Endodermal cell (in vitro differentiated cells): ENCODE measurements around the gene PITPNM1. TPM values are rescaled to one million over a fixed set of nuclear protein-coding genes. Genes with fewer than 3 reads are reported as not detected.

Source experiments
- DNase-seq: peaks from one replicate; pipeline ENCODE4 v3.0.0-alpha.2; 2017
- H3K27ac ChIP-seq: 2 replicates; pipeline ENCODE4 v1.5.1; 2013; ENCODE audit warnings: mild to moderate bottlenecking, low read depth, low read length, moderate library complexity
- H3K27me3 ChIP-seq: 2 replicates; pipeline ENCODE4 v1.6.1; 2013; ENCODE audit warnings: mild to moderate bottlenecking, low read length, moderate library complexity; ENCODE audit not compliant: insufficient read depth, control insufficient read depth, poor library complexity, severe bottlenecking
- H3K36me3 ChIP-seq: 2 replicates; pipeline ENCODE4 v1.7.0; 2013; ENCODE audit warnings: mild to moderate bottlenecking, low read length, moderate library complexity; ENCODE audit not compliant: control insufficient read depth, insufficient read depth
- H3K4me1 ChIP-seq: one replicate; pipeline ENCODE4 v1.7.0; 2013; ENCODE audit warnings: low read length; ENCODE audit not compliant: control insufficient read depth, insufficient read depth
- H3K4me3 ChIP-seq: 2 replicates; pipeline ENCODE4 v1.5.1; 2013; ENCODE audit warnings: mild to moderate bottlenecking, low read length, moderate library complexity
- H3K9ac ChIP-seq: 2 replicates; pipeline ENCODE4 v1.6.1; 2013; ENCODE audit warnings: mild to moderate bottlenecking, low read length, moderate library complexity; ENCODE audit not compliant: poor library complexity, severe bottlenecking; ENCODE audit errors: extremely low read depth
- H3K9me3 ChIP-seq: 2 replicates; pipeline ENCODE4 v1.6.1; 2013; ENCODE audit warnings: mild to moderate bottlenecking, low read length, moderate library complexity; ENCODE audit not compliant: control insufficient read depth
- H3K27ac Mint-ChIP-seq: 2 replicates; pipeline ENCODE4 v1.8.0; 2020; ENCODE audit warnings: mixed read lengths
- H3K27me3 Mint-ChIP-seq: 2 replicates; pipeline ENCODE4 v1.8.0; 2021; ENCODE audit warnings: mild to moderate bottlenecking, mixed read lengths; ENCODE audit not compliant: insufficient read depth
- H3K36me3 Mint-ChIP-seq: 2 replicates; pipeline ENCODE4 v1.8.0; 2020; ENCODE audit warnings: low read depth, mixed read lengths
- H3K4me1 Mint-ChIP-seq: 2 replicates; pipeline ENCODE4 v1.8.0; 2020; ENCODE audit warnings: mixed read lengths
- H3K4me3 Mint-ChIP-seq: 2 replicates; pipeline ENCODE4 v1.8.0; 2020; ENCODE audit warnings: mild to moderate bottlenecking, moderate library complexity, mixed read lengths
- H3K9me3 Mint-ChIP-seq: 2 replicates; pipeline ENCODE4 v1.8.0; 2020; ENCODE audit warnings: mild to moderate bottlenecking, mixed read lengths
- WGBS, 2 experiments: methylation state at CpG; one replicate each; pipeline versions ENCODE4 v1.1.5 to v1.1.7; 2013; ENCODE audit warnings: missing lambda C conversion rate in 2 of 2, mixed read lengths in 1 of 2; ENCODE audit not compliant: insufficient coverage in 1 of 2, insufficient read length in 1 of 2; 5-methylcytosine and 5-hydroxymethylcytosine counted together
- total RNA-seq, 2 donors: library from RNA; stranded (reverse); fragmentation: NEBNext Ultra II Directional in 1 of 2; extraction: Animal tissue kit (Norgen Biotek cat#: 25700) in 1 of 2; gene quantifications; 2 replicates in 1 of 2; 3 replicates in 1 of 2; pipeline ENCODE4 v1.2.1, GENCODE V29; 2021
- TF ChIP-seq, protein P1 (sequence below): fragments of 200-600 bp; sonication (generic); conservative IDR thresholded peaks from 2 replicates; pipeline ENCODE4 v1.5.0; 2021; ENCODE audit warnings: antibody characterized with exemption, mild to moderate bottlenecking

PITPNM1 gene
- total RNA-seq, 2 donors from 2014 or later: 94.6 to 104 TPM

DNA sequence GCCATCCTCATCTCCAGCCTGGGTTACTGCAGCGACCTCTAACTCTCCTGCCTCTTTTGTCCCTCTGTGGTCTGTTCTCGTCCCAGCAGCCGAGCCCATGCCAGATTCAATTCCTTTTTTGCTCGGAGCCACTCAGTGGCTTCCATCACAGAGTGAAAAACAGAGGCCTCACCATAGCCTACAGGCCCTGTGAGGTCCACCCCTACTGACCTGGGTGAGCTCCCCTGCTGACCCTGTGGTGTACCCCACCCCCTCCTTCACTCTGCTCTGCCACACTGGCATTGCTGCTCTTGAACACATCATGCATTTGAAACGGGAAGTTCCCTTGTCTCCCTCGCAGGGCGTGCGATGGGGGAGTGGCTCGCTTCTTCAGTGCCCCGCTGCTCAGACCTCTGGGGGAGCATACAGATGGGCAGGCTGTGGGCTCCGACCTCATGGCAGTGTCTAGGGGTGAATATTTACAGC is 20.3 kb downstream of the PITPNM1 start:
- no peaks in the 10 kb centered on the region for H3K36me3 ChIP-seq
- no peaks in the 10 kb centered on the region for H3K4me1 ChIP-seq
- H3K4me3 Mint-ChIP-seq: no peak overlapping the region
- peaks cover 21% of the 10 kb centered on the region for H3K27me3 Mint-ChIP-seq
- DNase-seq: peak; percentile 37
- no peaks in the 10 kb centered on the region for H3K27me3 ChIP-seq
- H3K27ac Mint-ChIP-seq: no peak overlapping the region
- 93 to 94% methylated on average over 4 to 11 of the region's 11 CpGs for WGBS, 2 experiments
- H3K27ac ChIP-seq: no peak overlapping the region
- H3K4me3 ChIP-seq: no peak overlapping the region
- TF ChIP-seq, protein P1, sequence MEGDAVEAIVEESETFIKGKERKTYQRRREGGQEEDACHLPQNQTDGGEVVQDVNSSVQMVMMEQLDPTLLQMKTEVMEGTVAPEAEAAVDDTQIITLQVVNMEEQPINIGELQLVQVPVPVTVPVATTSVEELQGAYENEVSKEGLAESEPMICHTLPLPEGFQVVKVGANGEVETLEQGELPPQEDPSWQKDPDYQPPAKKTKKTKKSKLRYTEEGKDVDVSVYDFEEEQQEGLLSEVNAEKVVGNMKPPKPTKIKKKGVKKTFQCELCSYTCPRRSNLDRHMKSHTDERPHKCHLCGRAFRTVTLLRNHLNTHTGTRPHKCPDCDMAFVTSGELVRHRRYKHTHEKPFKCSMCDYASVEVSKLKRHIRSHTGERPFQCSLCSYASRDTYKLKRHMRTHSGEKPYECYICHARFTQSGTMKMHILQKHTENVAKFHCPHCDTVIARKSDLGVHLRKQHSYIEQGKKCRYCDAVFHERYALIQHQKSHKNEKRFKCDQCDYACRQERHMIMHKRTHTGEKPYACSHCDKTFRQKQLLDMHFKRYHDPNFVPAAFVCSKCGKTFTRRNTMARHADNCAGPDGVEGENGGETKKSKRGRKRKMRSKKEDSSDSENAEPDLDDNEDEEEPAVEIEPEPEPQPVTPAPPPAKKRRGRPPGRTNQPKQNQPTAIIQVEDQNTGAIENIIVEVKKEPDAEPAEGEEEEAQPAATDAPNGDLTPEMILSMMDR: no peak
- no peaks in the 10 kb centered on the region for H3K9me3 ChIP-seq
- no peak overlapping the region for H3K9ac ChIP-seq
- peaks cover 3% of the 10 kb centered on the region for H3K4me1 Mint-ChIP-seq
- peaks cover 3% of the 10 kb centered on the region for H3K9me3 Mint-ChIP-seq
- peaks cover 14% of the 10 kb centered on the region for H3K36me3 Mint-ChIP-seq

DNA sequence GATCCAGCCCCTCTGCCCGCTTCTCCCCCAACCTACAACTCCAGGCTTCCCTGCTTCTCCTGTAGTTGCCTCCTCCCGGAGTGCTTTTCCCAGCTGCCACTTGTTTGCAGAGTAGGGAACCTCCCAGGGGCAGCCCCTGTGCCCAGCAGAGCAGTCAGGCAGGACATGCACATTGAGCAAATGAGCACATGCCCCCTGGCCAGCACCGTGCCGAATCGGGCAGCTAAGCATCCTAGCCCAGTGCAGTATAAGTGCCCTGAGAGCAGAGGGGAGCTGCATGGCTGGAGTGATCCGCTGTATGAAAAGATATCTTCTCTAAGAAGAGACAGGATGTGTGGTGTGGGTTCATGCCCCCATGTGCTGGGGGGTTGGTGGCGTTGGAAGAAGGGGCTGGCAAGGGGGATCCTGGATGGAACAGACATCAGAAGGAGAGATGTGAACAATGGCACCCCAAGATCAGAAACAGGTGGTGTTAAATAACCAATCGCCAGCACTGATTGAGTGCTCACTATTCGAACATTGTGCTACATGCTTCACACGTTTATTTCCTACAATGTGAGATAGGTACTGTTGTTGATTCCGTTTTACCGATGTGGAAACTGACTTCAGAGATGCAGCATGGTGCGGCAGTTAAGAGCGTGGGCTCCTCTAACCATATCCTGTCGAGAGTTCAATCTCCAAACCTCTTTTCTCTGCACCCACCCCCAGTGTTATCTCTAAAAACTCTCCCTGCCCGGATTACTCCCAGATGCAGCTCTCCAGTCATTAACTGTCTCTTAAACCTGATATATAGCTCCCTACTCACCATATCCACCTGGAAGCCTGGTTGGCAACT is 21.1 kb downstream of the PITPNM1 start:
- peaks cover 3% of the 10 kb centered on the region for H3K4me1 Mint-ChIP-seq
- no peaks in the 10 kb centered on the region for H3K36me3 ChIP-seq
- TF ChIP-seq, protein P1: no peak
- H3K27me3 ChIP-seq: no peaks in the 10 kb centered on the region
- WGBS, 2 experiments: 95% methylated on average over 13 to 16 of the region's 16 CpGs
- H3K4me3 Mint-ChIP-seq: peak overlapping the region; percentile 70
- no peak overlapping the region for H3K27ac Mint-ChIP-seq
- no peaks in the 10 kb centered on the region for H3K9me3 ChIP-seq
- peak overlapping the region; percentile 85 for H3K4me3 ChIP-seq
- peaks cover 3% of the 10 kb centered on the region for H3K9me3 Mint-ChIP-seq
- peak; percentile 48 for DNase-seq
- H3K4me1 ChIP-seq: no peaks in the 10 kb centered on the region
- H3K9ac ChIP-seq: no peak overlapping the region
- peaks cover 24% of the 10 kb centered on the region for H3K27me3 Mint-ChIP-seq
- peaks cover 9% of the 10 kb centered on the region for H3K36me3 Mint-ChIP-seq
- H3K27ac ChIP-seq: no peak overlapping the region

DNA sequence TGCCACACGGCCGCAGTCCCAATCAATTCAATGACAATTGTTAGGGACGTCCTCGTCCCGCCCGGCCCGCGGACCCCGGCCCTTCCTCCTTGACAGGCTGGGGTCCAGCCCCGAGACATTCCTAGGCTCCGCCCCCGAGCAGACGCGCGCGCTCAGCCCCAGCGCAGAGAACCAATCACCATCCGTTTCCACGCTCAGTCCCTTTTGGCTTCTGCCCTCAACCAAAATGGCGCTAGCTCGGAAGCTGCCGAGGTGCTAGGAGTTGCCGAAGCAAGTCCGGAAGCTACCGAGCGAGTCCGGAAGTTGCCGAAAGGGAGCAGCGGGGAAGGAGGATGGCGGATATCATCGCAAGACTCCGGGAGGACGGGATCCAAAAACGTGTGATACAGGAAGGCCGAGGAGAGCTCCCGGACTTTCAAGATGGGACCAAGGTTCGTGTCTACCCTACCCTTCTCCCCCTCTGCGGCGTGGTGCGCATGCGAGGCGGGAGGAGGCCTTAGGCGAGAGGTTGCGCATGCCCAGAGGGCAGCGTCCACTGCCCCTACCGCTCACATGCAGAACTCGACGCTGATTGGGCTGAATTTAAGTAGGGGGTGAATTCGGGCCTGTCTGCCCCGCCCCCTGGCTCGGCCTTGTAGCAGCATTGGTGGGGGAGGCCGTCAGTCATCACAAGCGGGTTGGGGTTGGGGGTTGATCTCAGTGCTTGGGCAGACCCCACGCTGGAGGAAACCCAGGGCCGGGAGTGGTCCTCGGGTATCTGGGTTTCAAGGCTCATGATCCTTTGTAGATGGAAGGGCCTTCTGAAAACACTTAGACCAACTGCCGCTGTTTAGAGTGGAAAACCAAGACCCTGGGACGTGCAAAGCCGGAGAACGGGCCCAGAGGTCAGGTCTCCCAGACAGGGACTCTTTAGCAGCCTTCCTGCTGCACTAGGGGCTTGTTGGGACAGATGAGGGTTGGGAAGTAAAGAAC is 22.1 kb downstream of the PITPNM1 start, which contains the start of gene AIP:
Gene AIP, plus strand, starts transcription at position 200 of the 972 bp plus-strand sequence. Its CDS starts 133 bp downstream, at position 333.
- Histone ChIP-seq H3K9me3 (no peaks in the 10 kb centered on the region), H3K36me3 (no peaks in the 10 kb centered on the region), H3K9ac (peak within 1 kb of the TSS; percentile 35), H3K27ac (peak within 1 kb of the TSS; percentile 50), H3K4me1 (no peaks in the 10 kb centered on the region), H3K27me3 (no peaks in the 10 kb centered on the region), H3K4me3 (peak within 1 kb of the TSS; percentile 85)
- 9 to 16% methylated on average over 33 to 60 of the region's 60 CpGs for WGBS, 2 experiments
- peak; percentile 99 for DNase-seq
- H3K4me1 Mint-ChIP-seq: peaks cover 3% of the 10 kb centered on the region
- peaks cover 24% of the 10 kb centered on the region for H3K27me3 Mint-ChIP-seq
- peaks cover 3% of the 10 kb centered on the region for H3K9me3 Mint-ChIP-seq
- H3K27ac Mint-ChIP-seq: peak within 1 kb of the TSS; percentile 94
- H3K4me3 Mint-ChIP-seq: peak within 1 kb of the TSS; percentile 70
- TF ChIP-seq, protein P1: peak; percentile 36
- peaks cover 9% of the 10 kb centered on the region for H3K36me3 Mint-ChIP-seq
